ENCODE measurements around the gene GLCCI1. TPM values are rescaled to one million over a fixed set of nuclear protein-coding genes. Genes with fewer than 3 reads are reported as not detected.

GLCCI1 gene
- total and polyA plus RNA-seq, 10 of the 15 experiments (the other 5 are each of a cell fraction or from before 2014, with no cell fraction given): 12.6 to 92.0 (median 27.6) TPM

- TF ChIP-seq NBN (IDR thresholded peaks at IDR 0.05) (peak; percentile 97), DPF2 (IDR thresholded peaks at IDR 0.05) (peak; percentile 52; the same call in 1 of the 2 replicates), CBX3 (IDR thresholded peaks at IDR 0.05; ENCODE audit: borderline replicate concordance, low read depth) (no peak), SMAD1 (IDR thresholded peaks at IDR 0.05; ENCODE audit: low read depth, partially characterized antibody) (peak; percentile 87), ZNF687 (IDR thresholded peaks at IDR 0.05) (peak; percentile 92), IRF4 (IDR thresholded peaks at IDR 0.05; ENCODE audit: low read depth, low read length) (no peak), ETV6 (conservative IDR thresholded peaks at IDR 0.05 in 1 of 2, IDR thresholded peaks at IDR 0.05 in 1 of 2; ENCODE audit: borderline replicate concordance in 1 of 2, low read depth in 1 of 2) (peak in 1 of 2 experiments; percentile 75; a peak in 2 of 4 replicates), SKIL (IDR thresholded peaks at IDR 0.05; ENCODE audit: low read depth, poor library complexity, severe bottlenecking) (peak; percentile 80), RELA (IDR thresholded peaks at IDR 0.05; ENCODE audit: borderline replicate concordance, partially characterized antibody) (peak; percentile 12), TAF1 (IDR thresholded peaks at IDR 0.05; ENCODE audit: borderline replicate concordance, low read depth, low read length) (peak; percentile 13; the same call in 1 of the 2 replicates)
These were observed 163.4 kb downstream of the GLCCI1 start (continued) for GRCh38 chr7:8131694-8132605.
